ENCODE measurements around the gene NTF3. TPM values are rescaled to one million over a fixed set of nuclear protein-coding genes. Genes with fewer than 3 reads are reported as not detected.

NTF3 gene
- total RNA-seq, 4 donors from 2014 or later: 0.69 to 9.8 (median 2.5) TPM

DNA sequence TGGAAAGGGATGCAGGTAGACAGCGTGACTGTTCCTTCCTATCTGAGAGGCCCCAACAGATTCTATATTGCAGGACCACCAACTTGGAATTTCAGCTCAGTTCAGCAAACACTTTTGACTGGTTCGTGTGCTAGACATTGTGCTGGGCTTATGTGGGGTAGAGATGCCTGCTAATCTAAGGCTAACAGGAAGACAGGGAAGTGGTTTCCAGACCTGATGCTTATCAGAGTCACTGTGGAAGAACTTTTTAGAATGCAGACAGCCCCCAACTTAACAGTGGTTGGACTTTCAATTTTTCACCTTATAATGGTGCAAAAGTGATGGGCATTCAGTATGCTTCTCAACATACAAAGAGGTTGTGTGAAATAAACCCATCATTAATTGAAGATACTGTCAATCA is 32.2 kb downstream of the NTF3 start:
- ATAC-seq: no peak
- no peak for TF ChIP-seq POLR2A (IDR thresholded peaks at IDR 0.05)
- TF ChIP-seq, protein P1, sequence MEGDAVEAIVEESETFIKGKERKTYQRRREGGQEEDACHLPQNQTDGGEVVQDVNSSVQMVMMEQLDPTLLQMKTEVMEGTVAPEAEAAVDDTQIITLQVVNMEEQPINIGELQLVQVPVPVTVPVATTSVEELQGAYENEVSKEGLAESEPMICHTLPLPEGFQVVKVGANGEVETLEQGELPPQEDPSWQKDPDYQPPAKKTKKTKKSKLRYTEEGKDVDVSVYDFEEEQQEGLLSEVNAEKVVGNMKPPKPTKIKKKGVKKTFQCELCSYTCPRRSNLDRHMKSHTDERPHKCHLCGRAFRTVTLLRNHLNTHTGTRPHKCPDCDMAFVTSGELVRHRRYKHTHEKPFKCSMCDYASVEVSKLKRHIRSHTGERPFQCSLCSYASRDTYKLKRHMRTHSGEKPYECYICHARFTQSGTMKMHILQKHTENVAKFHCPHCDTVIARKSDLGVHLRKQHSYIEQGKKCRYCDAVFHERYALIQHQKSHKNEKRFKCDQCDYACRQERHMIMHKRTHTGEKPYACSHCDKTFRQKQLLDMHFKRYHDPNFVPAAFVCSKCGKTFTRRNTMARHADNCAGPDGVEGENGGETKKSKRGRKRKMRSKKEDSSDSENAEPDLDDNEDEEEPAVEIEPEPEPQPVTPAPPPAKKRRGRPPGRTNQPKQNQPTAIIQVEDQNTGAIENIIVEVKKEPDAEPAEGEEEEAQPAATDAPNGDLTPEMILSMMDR (IDR thresholded peaks at IDR 0.05): no peak
- TF ChIP-seq EP300 (IDR thresholded peaks at IDR 0.05): no peak
- WGBS, 2 donors (ENCODE audit: low coverage in 1 of 2): 63% methylated on average over 2 of the region's 2 CpGs; no CpG with 5 or more reads in 1 of the 2 donors

DNA sequence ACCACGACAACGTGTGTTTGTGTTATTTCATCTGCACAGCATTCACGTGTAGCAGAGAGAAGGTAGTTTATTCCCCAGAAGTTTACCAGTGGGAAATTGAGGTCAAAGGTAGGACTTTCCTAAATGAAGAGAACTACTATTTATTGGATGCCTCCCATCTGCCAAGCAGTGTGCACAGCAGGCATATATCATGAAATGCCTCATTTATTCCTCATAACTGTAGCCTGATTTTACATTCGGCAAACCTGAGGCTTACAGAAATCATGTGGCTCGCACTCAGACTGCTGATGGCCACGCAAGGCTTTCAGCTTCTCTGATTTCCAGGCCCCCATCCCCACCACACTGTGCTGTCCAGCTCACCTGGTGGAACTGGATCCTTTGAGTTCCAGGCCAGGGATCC is 33.5 kb downstream of the NTF3 start:
- Histone ChIP-seq H3K27me3 (peaks cover 5% of the 10 kb centered on the region), H3K4me1 (no peaks in the 10 kb centered on the region), H3K27ac (no peak overlapping the region), H3K36me3 (no peaks in the 10 kb centered on the region), H3K9me3 (no peaks in the 10 kb centered on the region), H3K4me3 (no peak overlapping the region)
- 84 to 97% methylated on average over 5 of the region's 6 CpGs for WGBS, 2 donors (ENCODE audit: low coverage in 1 of 2)
- TF ChIP-seq, protein P1 (IDR thresholded peaks at IDR 0.05): no peak
- TF ChIP-seq EP300 (IDR thresholded peaks at IDR 0.05) (no peak), POLR2A (IDR thresholded peaks at IDR 0.05) (no peak), POLR2AphosphoS5 (IDR thresholded peaks at IDR 0.05) (no peak)
- no peak for ATAC-seq

More for the DNA sequence above, 32.2 kb downstream of the NTF3 start:
- H3K36me3 ChIP-seq: no peaks in the 10 kb centered on the region
- H3K4me1 ChIP-seq: no peaks in the 10 kb centered on the region
- no peaks in the 10 kb centered on the region for H3K9me3 ChIP-seq
- H3K27ac ChIP-seq: no peak overlapping the region
- H3K4me3 ChIP-seq: no peak overlapping the region
- H3K27me3 ChIP-seq: peaks cover 4% of the 10 kb centered on the region

DNA sequence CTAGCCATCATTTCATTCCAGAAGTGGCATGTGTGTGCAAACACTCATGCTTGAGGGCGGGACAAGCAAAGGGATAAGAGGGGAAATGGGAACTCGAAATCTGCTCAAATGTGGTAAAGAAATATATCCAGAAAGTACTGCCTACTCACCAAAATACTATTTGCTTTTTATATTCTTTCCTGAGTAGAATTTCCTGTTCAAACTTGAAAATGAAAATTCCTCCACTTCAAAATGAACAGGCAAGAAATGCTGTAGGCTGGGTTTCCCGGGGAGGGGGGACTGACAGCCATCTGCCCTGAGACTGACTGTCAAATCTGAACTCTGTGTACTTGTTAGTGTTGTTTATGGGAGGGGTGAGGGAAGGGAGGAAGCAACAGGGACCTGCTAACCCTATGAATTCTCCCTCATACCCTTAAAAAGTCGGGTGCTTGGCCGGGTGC is 34.6 kb downstream of the NTF3 start:
- no peak overlapping the region for H3K27ac ChIP-seq
- no peaks in the 10 kb centered on the region for H3K9me3 ChIP-seq
- H3K27me3 ChIP-seq: peaks cover 7% of the 10 kb centered on the region
- WGBS, 2 donors (ENCODE audit: low coverage in 1 of 2): 68 to 84% methylated on average over 3 of the region's 5 CpGs
- TF ChIP-seq EP300 (IDR thresholded peaks at IDR 0.05) (no peak), POLR2A (IDR thresholded peaks at IDR 0.05) (no peak), POLR2AphosphoS5 (IDR thresholded peaks at IDR 0.05) (no peak)
- H3K36me3 ChIP-seq: no peaks in the 10 kb centered on the region
- no peaks in the 10 kb centered on the region for H3K4me1 ChIP-seq
- H3K4me3 ChIP-seq: no peak overlapping the region
- ATAC-seq: no peak

DNA sequence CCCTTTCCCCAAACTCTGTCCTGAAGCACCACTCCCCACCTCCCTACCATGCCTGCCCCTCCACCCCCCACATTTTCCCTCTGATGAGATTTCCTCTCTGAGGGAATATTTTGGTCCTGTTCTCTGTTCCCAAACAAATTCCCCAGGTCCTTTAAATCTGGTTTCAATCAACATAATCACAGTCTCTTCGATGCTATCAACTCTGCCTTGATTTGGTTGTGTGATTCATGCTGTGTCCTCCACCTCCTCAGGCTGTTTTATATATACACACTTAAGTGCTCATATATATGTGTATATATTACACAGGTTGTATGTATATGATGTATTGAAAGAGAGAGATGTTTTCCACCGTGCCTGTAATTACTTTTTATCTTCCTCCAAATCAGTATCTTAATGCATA is 36.0 kb downstream of the NTF3 start:
- WGBS, 2 donors (ENCODE audit: low coverage in 1 of 2): 53 to 76% methylated on average over 2 of the region's 2 CpGs
- no peaks in the 10 kb centered on the region for H3K4me1 ChIP-seq

DNA sequence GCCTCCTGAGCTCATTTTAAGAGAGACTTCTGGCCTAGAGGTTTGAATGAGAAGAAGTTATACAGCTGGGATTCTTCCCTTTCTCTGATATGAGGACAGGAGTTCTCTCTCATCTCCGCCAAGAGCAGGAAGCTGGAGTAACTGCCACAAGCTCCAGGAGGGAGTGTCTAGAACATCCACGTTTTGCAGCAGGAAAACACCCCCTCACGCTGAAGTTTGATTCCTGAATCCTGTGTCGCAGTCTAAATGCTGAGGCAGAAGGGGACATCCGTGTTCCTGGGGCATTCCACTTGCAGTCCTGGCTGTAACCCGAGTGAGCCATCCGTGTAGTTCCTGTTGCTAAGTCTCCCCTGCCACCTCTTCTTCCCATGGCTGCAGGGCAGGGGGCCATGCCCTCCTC is 38.3 kb downstream of the NTF3 start:
- Histone ChIP-seq H3K9me3 (no peaks in the 10 kb centered on the region), H3K4me3 (no peak overlapping the region), H3K4me1 (no peaks in the 10 kb centered on the region), H3K27me3 (peaks cover 21% of the 10 kb centered on the region), H3K36me3 (no peaks in the 10 kb centered on the region), H3K27ac (no peak overlapping the region)
- ATAC-seq: no peak
- 54% methylated on average over 4 to 7 of the region's 7 CpGs for WGBS, 2 donors (ENCODE audit: low coverage in 1 of 2)
- TF ChIP-seq EP300 (IDR thresholded peaks at IDR 0.05) (no peak), POLR2A (IDR thresholded peaks at IDR 0.05) (no peak), POLR2AphosphoS5 (IDR thresholded peaks at IDR 0.05) (no peak)
- TF ChIP-seq, protein P1 (IDR thresholded peaks at IDR 0.05): no peak

More for the DNA sequence above, 36.0 kb downstream of the NTF3 start:
- no peaks in the 10 kb centered on the region for H3K9me3 ChIP-seq
- no peak for ATAC-seq
- H3K27ac ChIP-seq: no peak overlapping the region
- TF ChIP-seq, protein P1 (IDR thresholded peaks at IDR 0.05): no peak
- TF ChIP-seq POLR2AphosphoS5 (IDR thresholded peaks at IDR 0.05) (no peak), EP300 (IDR thresholded peaks at IDR 0.05) (no peak), POLR2A (IDR thresholded peaks at IDR 0.05) (no peak)
- H3K4me3 ChIP-seq: no peak overlapping the region
- no peaks in the 10 kb centered on the region for H3K36me3 ChIP-seq
- peaks cover 8% of the 10 kb centered on the region for H3K27me3 ChIP-seq
